SK-N-SH (cell line): ENCODE data around the gene EIF2S1. TPM values are rescaled to one million over a fixed set of nuclear protein-coding genes. Genes with fewer than 3 reads are reported as not detected.

Experiments used
- CTCF ChIA-PET: fragments of 300-600, 350-600 bp; formaldehyde crosslinking; extraction: SDS; loops from one replicate; lab custom pipeline; 2021; lab: Yijun Ruan, JAX
- POLR2A ChIA-PET: fragments of 350-600 bp; sonication (Branson Sonifier 250); formaldehyde crosslinking; extraction: SDS; loops from one replicate; lab custom pipeline; 2020; ENCODE audit warnings: antibody characterized with exemption, inconsistent platforms; lab: Yijun Ruan, JAX
- DNase-seq: peaks from one replicate; pipeline ENCODE4 v3.0.0; 2012
- H2AFZ ChIP-seq: fragments of 200-600 bp; sonication (generic); 2 replicates; pipeline ENCODE4 v1.8.1; 2016; ENCODE audit warnings: antibody characterized with exemption, mild to moderate bottlenecking, low read depth
- H3F3A ChIP-seq: fragments of 200-600 bp; sonication (generic); replicated peaks from 2 replicates; pipeline ENCODE3; 2016; ENCODE audit warnings: antibody characterized with exemption, mild to moderate bottlenecking; ENCODE audit not compliant: insufficient read depth
- H3K27ac ChIP-seq, 2 experiments: fragments of 200-500 bp in 1 of 2; fragments of 200-600 bp in 1 of 2; sonication (Bioruptor generic) in 1 of 2; sonication (generic), shearing (Covaris generic) in 1 of 2; 2 replicates each; pipeline versions ENCODE4 v1.5.1 to v1.6.1; 2014 to 2016; ENCODE audit warnings: low read depth in 2 of 2, inconsistent platforms in 1 of 2, low read length in 1 of 2, mild to moderate bottlenecking in 1 of 2, mixed read lengths in 1 of 2
- H3K27me3 ChIP-seq: fragments of 200-600 bp; sonication (generic), shearing (Covaris generic); 2 replicates; pipeline ENCODE4 v1.6.1; 2016; ENCODE audit warnings: mixed run types; ENCODE audit not compliant: insufficient read depth
- H3K36me3 ChIP-seq, 2 experiments: fragments of 200-500 bp in 1 of 2; fragments of 200-600 bp in 1 of 2; sonication (Bioruptor generic) in 1 of 2; sonication (generic) in 1 of 2; replicated peaks in 1 of 2; 2 replicates each; pipeline versions ENCODE3 to v1.5.1; 2014 to 2016; ENCODE audit warnings: low read length in 1 of 2, mild to moderate bottlenecking in 1 of 2; ENCODE audit not compliant: insufficient read depth in 2 of 2, control insufficient read depth in 1 of 2
- H3K4me1 ChIP-seq, 2 experiments: fragments of 200-500 bp in 1 of 2; fragments of 200-600 bp in 1 of 2; sonication (Bioruptor generic) in 1 of 2; sonication (generic), shearing (Covaris generic) in 1 of 2; 2 replicates each; pipeline versions ENCODE4 v1.5.1 to v1.6.1; 2014 to 2016; ENCODE audit warnings: low read depth in 1 of 2, low read length in 1 of 2, mixed run types in 1 of 2; ENCODE audit not compliant: insufficient read depth in 2 of 2, control insufficient read depth in 1 of 2
- H3K4me2 ChIP-seq: fragments of 200-600 bp; sonication (generic), shearing (Covaris generic); 2 replicates; pipeline ENCODE4 v1.6.1; 2017; ENCODE audit warnings: mixed run types
- H3K4me3 ChIP-seq, 2 experiments: fragments of 200-500 bp in 1 of 2; fragments of 200-600 bp in 1 of 2; sonication (Bioruptor generic) in 1 of 2; sonication (generic), shearing (Covaris generic) in 1 of 2; 2 replicates each; pipeline versions ENCODE4 v1.5.1 to v1.8.1; 2014 to 2016; ENCODE audit warnings: low read depth in 2 of 2, inconsistent platforms in 1 of 2, low read length in 1 of 2, mild to moderate bottlenecking in 1 of 2, mixed read lengths in 1 of 2, moderate library complexity in 1 of 2
- H3K79me2 ChIP-seq: fragments of 200-600 bp; sonication (generic); 2 replicates; pipeline ENCODE4 v1.8.1; 2017; ENCODE audit warnings: mild to moderate bottlenecking; ENCODE audit not compliant: insufficient read depth
- H3K9ac ChIP-seq: fragments of 200-600 bp; sonication (generic); 2 replicates; pipeline ENCODE4 v1.6.1; 2017; ENCODE audit warnings: mixed run types
- H3K9me2 ChIP-seq: fragments of 200-600 bp; sonication (generic); 2 replicates; pipeline ENCODE4 v1.6.1; 2017; ENCODE audit warnings: mixed run types
- H3K9me3 ChIP-seq: fragments of 200-600 bp; sonication (generic); 2 replicates; pipeline ENCODE4 v1.6.1; 2017; ENCODE audit warnings: mixed run types, mild to moderate bottlenecking, moderate library complexity
- H4K20me1 ChIP-seq: fragments of 200-600 bp; sonication (generic); 2 replicates; pipeline ENCODE4 v1.6.1; 2017; ENCODE audit warnings: mild to moderate bottlenecking, mixed run types; ENCODE audit not compliant: insufficient read depth
- CHD2 ChIP-seq: fragments of 150-350 bp; IDR thresholded peaks from 2 replicates; pipeline ENCODE4 v1.6.1; 2018; ENCODE audit warnings: low read length; ENCODE audit not compliant: partially characterized antibody
- ELF1 ChIP-seq: IDR thresholded peaks from 2 replicates; pipeline ENCODE4 v1.4.0; 2012
- EZH2phosphoT487 ChIP-seq: fragments of 200-600 bp; sonication (generic); IDR thresholded peaks from 2 replicates; pipeline ENCODE4 v1.6.1; 2017; ENCODE audit warnings: low read depth, mixed run types, mild to moderate bottlenecking, antibody characterized with exemption, moderate library complexity, borderline replicate concordance
- FOXM1 ChIP-seq: IDR thresholded peaks from 2 replicates; pipeline ENCODE4 v1.4.0; 2012; ENCODE audit warnings: low read depth, mild to moderate bottlenecking
- MEF2A ChIP-seq: IDR thresholded peaks from 2 replicates; pipeline ENCODE4 v1.4.0; 2012; ENCODE audit warnings: low read depth, borderline replicate concordance
- MXI1 ChIP-seq: IDR thresholded peaks from 2 replicates; pipeline ENCODE4 v1.6.1; 2012; ENCODE audit warnings: mild to moderate bottlenecking, low read depth, low read length, improper control_type of control experiment
- NFIC ChIP-seq: IDR thresholded peaks from 2 replicates; pipeline ENCODE4 v1.4.0; 2012; ENCODE audit warnings: borderline replicate concordance
- NRF1 ChIP-seq: IDR thresholded peaks from 2 replicates; pipeline ENCODE4 v1.6.1; 2012; ENCODE audit warnings: low read depth, mild to moderate bottlenecking, low read length
- PBX3 ChIP-seq: IDR thresholded peaks from 2 replicates; pipeline ENCODE4; 2012
- POLR2AphosphoS5 ChIP-seq: IDR thresholded peaks from 2 replicates; pipeline ENCODE4 v1.6.1; 2012; ENCODE audit warnings: low read depth, low read length
- RAD21 ChIP-seq: IDR thresholded peaks from 2 replicates; pipeline ENCODE4 v1.6.1; 2012; ENCODE audit warnings: mild to moderate bottlenecking, low read length
- REST ChIP-seq: IDR thresholded peaks from 2 replicates; pipeline ENCODE4 v1.6.1; 2012; ENCODE audit warnings: mild to moderate bottlenecking, low read depth, low read length, moderate library complexity
- RXRA ChIP-seq: IDR thresholded peaks from 2 replicates; pipeline ENCODE4 v1.4.0; 2012; ENCODE audit warnings: low read depth, mild to moderate bottlenecking, borderline replicate concordance
- SIN3A ChIP-seq: IDR thresholded peaks from 2 replicates; pipeline ENCODE4 v1.6.1; 2012; ENCODE audit warnings: low read depth, mild to moderate bottlenecking, low read length, moderate library complexity, borderline replicate concordance
- TEAD4 ChIP-seq: IDR thresholded peaks from 2 replicates; pipeline ENCODE4 v1.4.0; 2012; ENCODE audit warnings: mild to moderate bottlenecking, borderline replicate concordance; ENCODE audit not compliant: insufficient read depth
- USF1 ChIP-seq: IDR thresholded peaks from 2 replicates; pipeline ENCODE4 v1.4.0; 2012; ENCODE audit warnings: low read depth, borderline replicate concordance
- USF2 ChIP-seq: fragments of 150-350 bp; IDR thresholded peaks from 2 replicates; pipeline ENCODE4 v1.6.1; 2017; ENCODE audit warnings: antibody characterized with exemption, low read length, low read depth, borderline replicate concordance
- ZBTB33 ChIP-seq: IDR thresholded peaks from 2 replicates; pipeline ENCODE4 v1.4.0; 2012; ENCODE audit warnings: low read depth, borderline replicate concordance
- WGBS: methylation state at CpG from one replicate; pipeline ENCODE4 v1.1.6; 2017; ENCODE audit warnings: low lambda C conversion rate; 5-methylcytosine and 5-hydroxymethylcytosine counted together
- polyA plus RNA-seq, 3 experiments: library from polyadenylated mRNA; depleted of rRNA; stranded (reverse); fragments of >200 nt; gene quantifications; 2 replicates each; pipeline ENCODE4 v1.2.3, GENCODE V29; 2012

EIF2S1 gene
- polyA plus RNA-seq, 1 of the 3 experiments (the other 2 are of a cell fraction), result 57.2 TPM

- CTCF ChIA-PET, result no interaction called here
- H3K36me3 ChIP-seq, result peaks cover 0 to 2% of the 10 kb centered on the region in 2 experiments
- no peak overlapping the region for H3K9ac ChIP-seq
- no peak overlapping the region for H3K27ac ChIP-seq
- no peak overlapping the region for H3K4me3 ChIP-seq
- H4K20me1 ChIP-seq, result no peaks in the 10 kb centered on the region
- H3K4me1 ChIP-seq, result no peaks in the 10 kb centered on the region; a peak in 1 of 4 replicates
- peaks cover 4% of the 10 kb centered on the region for H3F3A ChIP-seq
- TF ChIP-seq FOXM1, result no peak
- no peak for TF ChIP-seq NFIC
- no peak for TF ChIP-seq SIN3A
- no peak for TF ChIP-seq RAD21
- no peak for TF ChIP-seq USF2
- no peak for TF ChIP-seq CHD2
- TF ChIP-seq USF1, result no peak
- TF ChIP-seq TEAD4, result no peak
- TF ChIP-seq NRF1, result no peak
- no peak for TF ChIP-seq MXI1
- no peak for TF ChIP-seq ZBTB33
- no peak for TF ChIP-seq ELF1
- no peak for TF ChIP-seq PBX3
- TF ChIP-seq RXRA, result no peak
- TF ChIP-seq POLR2AphosphoS5, result no peak
- no peak for TF ChIP-seq REST
- no peak for TF ChIP-seq MEF2A
- no peak for TF ChIP-seq EZH2phosphoT487
- H3K4me2 ChIP-seq, result no peak overlapping the region
- DNase-seq, result no peak
- no peaks in the 10 kb centered on the region for H3K9me3 ChIP-seq
- POLR2A ChIA-PET, result no interaction called here
- H2AFZ ChIP-seq, result no peak overlapping the region
- H3K79me2 ChIP-seq, result no peaks in the 10 kb centered on the region
- no peaks in the 10 kb centered on the region for H3K27me3 ChIP-seq
- WGBS, result 95% methylated on average over 5 of the region's 9 CpGs
- no peaks in the 10 kb centered on the region for H3K9me2 ChIP-seq
Observed at GRCh38 chr14:67392800-67393199, 32.7 kb downstream of the EIF2S1 start.
